Liver (tissue), 9 donors: ENCODE measurements around the gene DNTT. TPM values are rescaled to one million over a fixed set of nuclear protein-coding genes. Genes with fewer than 3 reads are reported as not detected.

ENCODE experiments used
- DNase-seq: peaks from one replicate; pipeline ENCODE4 v3.0.0-alpha.2; 2017; ENCODE audit warnings: low spot score
- H3K27ac ChIP-seq, 2 donors: one replicate each; pipeline ENCODE4 v1.7.0; 2013; ENCODE audit warnings: inconsistent platforms in 2 of 2, low read length in 2 of 2, control low read depth in 1 of 2, low read depth in 1 of 2, mild to moderate bottlenecking in 1 of 2
- H3K27me3 ChIP-seq, 4 donors: one replicate each; pipeline versions ENCODE4 v1.6.1 to v1.7.0; 2013; ENCODE audit warnings: low read length in 3 of 4, inconsistent platforms in 1 of 4, mild to moderate bottlenecking in 1 of 4, moderate library complexity in 1 of 4; ENCODE audit not compliant: control insufficient read depth in 4 of 4, insufficient read depth in 4 of 4
- H3K36me3 ChIP-seq, 4 donors: one replicate each; pipeline versions ENCODE4 v1.6.1 to v1.7.0; 2013; ENCODE audit warnings: low read length in 3 of 4, mild to moderate bottlenecking in 3 of 4, low read depth in 1 of 4, moderate library complexity in 1 of 4; ENCODE audit not compliant: control insufficient read depth in 4 of 4, insufficient read depth in 3 of 4
- H3K4me1 ChIP-seq, 4 donors: one replicate each; pipeline versions ENCODE4 v1.6.1 to v1.7.0; 2013; ENCODE audit warnings: low read length in 3 of 4, mild to moderate bottlenecking in 3 of 4, moderate library complexity in 1 of 4; ENCODE audit not compliant: control insufficient read depth in 4 of 4, insufficient read depth in 4 of 4
- H3K4me3 ChIP-seq, 3 donors: one replicate each; pipeline versions ENCODE4 v1.6.1 to v1.7.0; 2013; ENCODE audit warnings: low read length in 3 of 3, control low read depth in 1 of 3, low read depth in 1 of 3, mild to moderate bottlenecking in 1 of 3
- H3K9ac ChIP-seq, 2 donors: one replicate each; pipeline ENCODE4 v1.7.0; 2013; ENCODE audit warnings: low read length in 2 of 2, mild to moderate bottlenecking in 2 of 2, moderate library complexity in 2 of 2, control low read depth in 1 of 2, low read depth in 1 of 2
- H3K9me3 ChIP-seq, 4 donors: one replicate each; pipeline versions ENCODE4 v1.6.1 to v1.7.0; 2013; ENCODE audit warnings: low read length in 3 of 4; ENCODE audit not compliant: control insufficient read depth in 4 of 4
- CTCF ChIP-seq: fragments of 150-350 bp; IDR thresholded peaks from 2 replicates; pipeline ENCODE4 v1.5.1; 2017; ENCODE audit warnings: improper control_type of control experiment, low read depth, low read length; ENCODE audit not compliant: missing input control
- EGR1 ChIP-seq, 2 donors: IDR thresholded peaks; 2 replicates each; pipeline ENCODE4 v1.6.1; 2016 to 2018; ENCODE audit warnings: antibody characterized with exemption in 2 of 2, low read depth in 2 of 2
- FOXA1 ChIP-seq: IDR thresholded peaks from 2 replicates; pipeline ENCODE4 v1.6.1; 2016; ENCODE audit warnings: antibody characterized with exemption
- GABPA ChIP-seq, 2 donors: IDR thresholded peaks in 1 of 2; conservative IDR thresholded peaks in 1 of 2; 2 replicates each; pipeline ENCODE4 v1.6.1; 2016; ENCODE audit warnings: antibody characterized with exemption in 2 of 2, mild to moderate bottlenecking in 1 of 2, moderate library complexity in 1 of 2
- HNF4G ChIP-seq: IDR thresholded peaks from 2 replicates; pipeline ENCODE4 v1.6.1; 2016; ENCODE audit warnings: antibody characterized with exemption
- JUND ChIP-seq, 2 donors: IDR thresholded peaks; 2 replicates each; pipeline ENCODE4 v1.6.1; 2016; ENCODE audit warnings: antibody characterized with exemption in 2 of 2
- REST ChIP-seq: IDR thresholded peaks from 2 replicates; pipeline ENCODE4 v1.6.1; 2016; ENCODE audit warnings: antibody characterized with exemption, mild to moderate bottlenecking
- RXRA ChIP-seq, 2 donors: IDR thresholded peaks; 2 replicates each; pipeline ENCODE4 v1.6.1; 2017 to 2018; ENCODE audit warnings: antibody characterized with exemption in 2 of 2, mild to moderate bottlenecking in 1 of 2
- TAF1 ChIP-seq: conservative IDR thresholded peaks from 2 replicates; pipeline ENCODE4 v1.6.1; 2016; ENCODE audit warnings: antibody characterized with exemption, mild to moderate bottlenecking
- YY1 ChIP-seq: IDR thresholded peaks from 2 replicates; pipeline ENCODE4 v1.6.1; 2016; ENCODE audit warnings: antibody characterized with exemption, mild to moderate bottlenecking
- WGBS: extraction: QIAGEN DNeasy Blood & Tissue Kit; methylation state at CpG from one replicate; pipeline ENCODE4 v1.1.7; 2013; 5-methylcytosine and 5-hydroxymethylcytosine counted together
- polyA plus RNA-seq, 2 donors: library from polyadenylated mRNA; stranded (reverse) in 1 of 2; unstranded in 1 of 2; fragments of 200-250 nt in 1 of 2; fragments of >200 nt in 1 of 2; fragmentation: Nextera tagmentation in 1 of 2; extraction: Ambion mirVana in 1 of 2; gene quantifications; one replicate each; pipeline versions ENCODE4 v1.2.1 to v1.2.3, GENCODE V29; 2013 to 2015
- total RNA-seq, 2 donors: library from RNA; depleted of rRNA; stranded (reverse); fragments of >200 nt; gene quantifications; one replicate each; pipeline ENCODE4 v1.2.3, GENCODE V29; 2014
- TF ChIP-seq, protein P1 (sequence below): IDR thresholded peaks from 2 replicates; pipeline ENCODE4 v1.6.1; 2016; ENCODE audit warnings: antibody characterized with exemption
- donor health status: healthy.
- donor health status: healthy.
- donor health status: healthy.
- donor health status: healthy.
- donor health status: healthy.

DNTT gene
- total and polyA plus RNA-seq, 4 donors: 0.70 TPM; not detected in 3

DNA sequence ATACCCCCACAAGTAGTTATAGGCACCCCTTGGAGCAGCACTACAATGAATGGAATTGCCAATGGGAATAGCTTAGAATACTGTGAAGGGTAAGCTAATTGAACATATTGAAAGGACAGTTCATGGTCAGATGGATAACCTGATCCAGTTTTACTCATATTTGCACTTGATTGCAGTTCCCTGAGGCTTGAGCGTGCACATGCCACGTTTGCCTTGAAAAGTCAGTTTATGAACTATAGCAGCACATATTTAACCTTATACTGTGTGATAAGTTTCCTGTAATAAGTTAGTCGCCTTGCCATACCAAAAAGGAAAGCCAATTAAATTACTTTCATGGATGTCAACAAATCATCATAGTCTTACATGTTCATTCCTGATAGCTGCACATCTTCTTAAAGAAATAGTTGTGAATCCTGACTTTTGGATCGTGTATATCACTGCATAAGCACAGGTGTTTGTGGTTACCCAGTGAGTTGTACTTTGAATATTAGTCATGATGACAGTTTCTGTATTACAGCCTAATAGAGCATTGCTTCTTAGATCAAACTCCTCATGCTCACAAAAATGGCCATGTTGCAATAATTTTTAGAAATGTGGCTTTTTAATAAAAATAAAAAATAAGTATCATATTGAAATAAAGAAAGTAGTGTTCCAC is 21.6 kb downstream of the DNTT start:
- Histone ChIP-seq H3K4me1 (no peaks in the 10 kb centered on the region), H3K27ac (no peak overlapping the region), H3K27me3 (peaks cover 0 to 5% (median 0%) of the 10 kb centered on the region in 4 donors), H3K9me3 (no peaks in the 10 kb centered on the region), H3K9ac (no peak overlapping the region), H3K36me3 (no peaks in the 10 kb centered on the region), H3K4me3 (no peak overlapping the region)
- WGBS: 70% methylated on average over 4 of the region's 4 CpGs
- no peak for DNase-seq
- no peak for TF ChIP-seq REST

GRCh38 chr10:96327462-96327861 is 23.2 kb downstream of the DNTT start:
- WGBS: 83% methylated on average over 7 of the region's 7 CpGs
- peaks cover 0 to 5% (median 0%) of the 10 kb centered on the region in 4 donors for H3K27me3 ChIP-seq

More at GRCh38 chr10:96327462-96327861, 23.2 kb downstream of the DNTT start:
- no peaks in the 10 kb centered on the region for H3K9me3 ChIP-seq
- H3K4me3 ChIP-seq: no peak overlapping the region
- DNase-seq: no peak
- no peaks in the 10 kb centered on the region for H3K4me1 ChIP-seq
- no peaks in the 10 kb centered on the region for H3K36me3 ChIP-seq
- H3K9ac ChIP-seq: no peak overlapping the region
- no peak for TF ChIP-seq HNF4G
- TF ChIP-seq JUND (IDR thresholded peaks at IDR 0.05): no peak
- TF ChIP-seq FOXA1: no peak
- TF ChIP-seq TAF1: no peak
- TF ChIP-seq GABPA (IDR thresholded peaks at IDR 0.05 in 1 of 2, conservative IDR thresholded peaks at IDR 0.05 in 1 of 2): no peak
- TF ChIP-seq RXRA (IDR thresholded peaks at IDR 0.05): no peak
- no peak for TF ChIP-seq CTCF
- TF ChIP-seq EGR1 (IDR thresholded peaks at IDR 0.05; ENCODE audit: low read depth in 2 of 2): no peak
- TF ChIP-seq, protein P1, sequence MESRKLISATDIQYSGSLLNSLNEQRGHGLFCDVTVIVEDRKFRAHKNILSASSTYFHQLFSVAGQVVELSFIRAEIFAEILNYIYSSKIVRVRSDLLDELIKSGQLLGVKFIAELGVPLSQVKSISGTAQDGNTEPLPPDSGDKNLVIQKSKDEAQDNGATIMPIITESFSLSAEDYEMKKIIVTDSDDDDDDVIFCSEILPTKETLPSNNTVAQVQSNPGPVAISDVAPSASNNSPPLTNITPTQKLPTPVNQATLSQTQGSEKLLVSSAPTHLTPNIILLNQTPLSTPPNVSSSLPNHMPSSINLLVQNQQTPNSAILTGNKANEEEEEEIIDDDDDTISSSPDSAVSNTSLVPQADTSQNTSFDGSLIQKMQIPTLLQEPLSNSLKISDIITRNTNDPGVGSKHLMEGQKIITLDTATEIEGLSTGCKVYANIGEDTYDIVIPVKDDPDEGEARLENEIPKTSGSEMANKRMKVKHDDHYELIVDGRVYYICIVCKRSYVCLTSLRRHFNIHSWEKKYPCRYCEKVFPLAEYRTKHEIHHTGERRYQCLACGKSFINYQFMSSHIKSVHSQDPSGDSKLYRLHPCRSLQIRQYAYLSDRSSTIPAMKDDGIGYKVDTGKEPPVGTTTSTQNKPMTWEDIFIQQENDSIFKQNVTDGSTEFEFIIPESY: no peak
- no peak for TF ChIP-seq YY1
- H3K27ac ChIP-seq: no peak overlapping the region
